C4-2B (cell line): ENCODE results near the gene E2F6.

Source experiments
- H3K27ac ChIP-seq: fragments of 450-650 bp; 2 replicates; pipeline ENCODE4 v1.5.1; 2017
- CTCF ChIP-seq: fragments of 450-650 bp; conservative IDR thresholded peaks from 2 replicates; pipeline ENCODE4 v1.5.1; 2017; ENCODE audit warnings: mild to moderate bottlenecking
- ZFX ChIP-seq: fragments of 450-650 bp; IDR thresholded peaks from 2 replicates; pipeline ENCODE4 v1.6.1; 2017

E2F6 gene

DNA sequence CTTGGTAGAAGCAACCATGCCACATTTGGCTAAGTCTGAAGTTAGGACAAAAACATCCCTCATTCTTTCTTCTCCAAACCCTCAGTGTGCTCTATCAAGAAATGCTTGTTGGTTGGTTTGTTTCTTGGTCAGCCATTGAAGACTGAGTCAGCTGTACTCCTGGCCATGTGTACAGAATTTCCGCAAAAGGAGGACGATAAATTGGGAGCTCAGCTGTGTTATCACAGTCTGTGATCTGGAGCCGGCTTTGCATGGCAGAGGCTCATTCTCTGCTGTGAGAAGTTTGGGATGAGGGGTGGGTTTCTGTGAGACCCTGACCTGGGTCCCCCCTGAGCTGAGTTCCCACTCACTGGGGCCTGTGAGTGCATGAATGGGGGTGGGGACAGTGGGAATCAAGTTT is 26.3 kb upstream of the E2F6 start:
- no peak overlapping the region for H3K27ac ChIP-seq
- TF ChIP-seq ZFX = no peak
- no peak for TF ChIP-seq CTCF

DNA sequence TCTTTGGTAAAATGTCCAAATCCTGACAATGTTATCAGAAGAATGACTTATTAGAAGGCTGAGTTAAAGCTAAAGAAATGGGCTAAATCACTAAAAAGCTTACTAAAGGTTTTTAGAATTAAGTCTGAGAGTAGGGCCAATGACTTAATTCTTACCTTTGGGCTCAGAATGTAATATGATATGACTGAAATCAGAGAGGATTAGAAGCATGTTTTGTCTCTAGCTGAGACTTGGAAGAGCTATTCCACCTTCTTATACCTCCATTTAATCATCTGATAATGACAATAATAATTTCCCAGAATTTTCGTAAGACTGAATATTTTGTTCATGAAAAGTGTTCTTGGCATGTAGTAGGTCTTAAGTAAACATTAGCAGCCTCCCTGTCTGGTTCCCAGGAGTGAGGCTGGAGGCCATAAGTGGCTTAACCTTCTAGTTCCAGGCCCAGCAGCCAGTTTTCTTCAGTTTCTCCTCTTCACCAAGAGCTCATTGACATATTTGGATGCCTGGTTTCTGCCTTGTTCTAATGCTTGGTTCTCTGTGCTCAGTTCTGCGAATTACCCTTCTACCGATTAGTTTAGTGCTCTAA is 25.5 kb upstream of the E2F6 start:
- TF ChIP-seq CTCF = no peak
- no peak for TF ChIP-seq ZFX
- H3K27ac ChIP-seq = no peak overlapping the region

DNA sequence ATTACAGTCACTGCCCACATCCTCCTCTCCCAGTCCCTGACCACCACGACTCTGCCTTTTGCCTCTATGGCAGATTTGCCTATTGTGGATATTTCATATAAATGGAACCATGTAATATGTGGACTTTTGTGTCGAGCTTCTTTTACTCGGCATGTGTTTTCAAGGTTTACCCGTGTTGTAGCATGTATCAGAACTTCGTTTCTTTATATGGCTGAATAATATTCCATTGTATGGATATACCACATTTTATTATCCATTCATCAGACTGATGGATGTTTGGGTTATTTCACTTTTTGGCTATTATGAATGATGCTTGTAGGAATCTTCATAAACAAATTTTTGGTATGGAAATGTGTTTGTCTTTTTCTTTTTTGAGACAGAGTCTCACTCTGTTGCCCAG is 24.2 kb upstream of the E2F6 start:
- TF ChIP-seq CTCF (no peak), ZFX (no peak)
- H3K27ac ChIP-seq = no peak overlapping the region

DNA sequence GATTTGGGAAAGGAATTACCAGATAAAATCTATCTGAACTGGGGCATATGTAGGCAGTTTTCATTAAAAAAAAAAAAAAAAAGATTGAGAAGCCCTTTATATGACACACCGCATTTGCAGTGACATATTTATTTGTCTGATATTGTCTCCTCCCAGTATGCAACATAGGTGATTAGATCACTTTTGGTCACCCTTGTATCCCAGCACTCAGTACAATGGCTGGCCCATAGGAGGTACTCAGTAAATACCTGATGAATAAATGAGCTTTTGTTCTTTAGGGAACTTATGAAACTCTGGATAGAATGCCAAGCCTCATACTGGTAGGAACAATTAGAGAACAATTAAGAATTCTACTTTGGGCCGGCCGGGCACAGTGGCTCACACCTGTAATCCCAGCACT is 22.8 kb upstream of the E2F6 start:
- TF ChIP-seq CTCF (no peak), ZFX (no peak)
- no peak overlapping the region for H3K27ac ChIP-seq

- no peak for TF ChIP-seq CTCF
- no peak for TF ChIP-seq ZFX
- peak overlapping the region; percentile 67 for H3K27ac ChIP-seq
Observed at GRCh38 chr2:11483806-11484617, 18.1 kb upstream of the E2F6 start.

GRCh38 chr2:11482473-11483035 is 16.6 kb upstream of the E2F6 start:
- H3K27ac ChIP-seq = peak overlapping the region; percentile 67
- no peak for TF ChIP-seq CTCF
- TF ChIP-seq ZFX = peak; percentile 56

DNA sequence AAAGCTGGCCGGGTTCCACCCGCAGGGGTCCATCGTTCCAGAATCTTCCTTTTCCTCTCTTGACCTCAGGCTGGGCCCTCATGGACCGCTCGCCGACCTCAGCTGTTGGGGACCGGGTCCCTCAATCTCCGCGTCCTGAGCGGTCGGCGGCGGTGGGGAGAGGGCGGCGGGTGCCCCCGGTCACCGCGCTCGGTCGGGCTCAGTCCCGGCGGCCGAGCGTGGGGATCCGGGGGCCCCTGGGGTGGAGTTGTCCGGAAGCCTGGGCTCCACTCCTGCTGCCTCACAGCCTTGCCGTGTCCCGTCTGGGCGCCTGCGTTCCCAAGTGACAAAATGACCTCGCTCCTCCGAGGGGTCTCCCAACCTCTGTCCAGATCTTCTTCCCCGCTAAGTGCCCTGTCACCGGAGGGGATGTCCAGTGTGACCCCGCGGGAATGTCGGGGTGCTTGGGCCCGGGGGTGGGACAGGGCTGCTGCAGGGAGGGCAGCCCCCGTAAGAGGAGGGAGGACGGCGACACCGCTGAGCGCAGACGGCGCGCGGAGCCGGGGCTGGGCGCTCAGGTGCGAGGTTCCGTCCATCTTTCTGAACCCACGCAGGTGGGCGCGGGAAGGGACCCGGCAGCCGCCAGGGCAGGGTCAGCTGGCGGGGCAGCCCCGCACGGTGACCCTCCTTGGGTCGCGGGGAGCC is 16.0 kb upstream of the E2F6 start:
- no peak for TF ChIP-seq ZFX
- no peak for TF ChIP-seq CTCF
- peak overlapping the region; percentile 67; the same call in 1 of the 2 replicates for H3K27ac ChIP-seq
